ENCODE measurements around the gene ATP23. TPM values are rescaled to one million over a fixed set of nuclear protein-coding genes. Genes with fewer than 3 reads are reported as not detected.

The ATP23 gene, protein sequence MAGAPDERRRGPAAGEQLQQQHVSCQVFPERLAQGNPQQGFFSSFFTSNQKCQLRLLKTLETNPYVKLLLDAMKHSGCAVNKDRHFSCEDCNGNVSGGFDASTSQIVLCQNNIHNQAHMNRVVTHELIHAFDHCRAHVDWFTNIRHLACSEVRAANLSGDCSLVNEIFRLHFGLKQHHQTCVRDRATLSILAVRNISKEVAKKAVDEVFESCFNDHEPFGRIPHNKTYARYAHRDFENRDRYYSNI
- total RNA-seq = 27.7 TPM

DNA sequence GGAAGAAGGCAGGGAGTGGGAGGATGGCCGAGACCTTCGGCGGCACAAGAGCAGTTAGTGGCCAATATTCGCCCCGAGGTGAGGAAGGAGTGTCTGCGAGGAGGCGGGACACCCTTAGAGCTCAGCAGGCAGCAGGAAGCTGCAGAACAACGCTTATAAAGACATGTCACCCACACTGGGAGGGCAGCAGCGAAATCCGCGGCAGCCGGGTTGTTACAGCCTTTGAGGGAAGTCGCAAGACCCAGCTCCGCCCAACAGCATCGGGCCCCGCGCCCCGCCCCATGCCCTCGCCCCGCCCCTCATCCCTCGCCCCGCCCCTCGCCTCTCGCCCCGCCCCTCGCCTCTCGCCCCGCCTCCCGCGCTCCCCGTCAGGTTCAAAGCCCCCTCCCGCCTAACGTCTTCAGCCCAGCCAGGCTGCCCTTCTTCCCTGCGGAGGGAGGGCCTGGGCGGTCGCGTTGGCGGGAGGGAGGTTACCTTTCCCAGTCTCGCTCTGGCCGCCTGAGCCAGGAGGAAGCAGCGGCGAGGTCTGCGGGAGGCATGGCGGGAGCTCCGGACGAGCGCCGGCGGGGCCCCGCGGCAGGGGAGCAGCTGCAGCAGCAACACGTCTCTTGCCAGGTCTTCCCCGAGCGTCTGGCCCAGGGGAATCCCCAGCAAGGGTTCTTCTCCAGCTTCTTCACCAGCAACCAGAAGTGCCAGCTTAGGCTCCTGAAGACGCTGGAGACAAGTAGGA is at the start of gene ATP23:
TSS of gene ATP23 (plus strand) at position 403 of the 730 bp plus-strand sequence. CDS start at position 538, 135 bp downstream.
- DNase-seq (ENCODE audit: low read depth in 2 of 3, low spot score in 2 of 3) = peak; percentile 83 to 96 (median 91)

DNA sequence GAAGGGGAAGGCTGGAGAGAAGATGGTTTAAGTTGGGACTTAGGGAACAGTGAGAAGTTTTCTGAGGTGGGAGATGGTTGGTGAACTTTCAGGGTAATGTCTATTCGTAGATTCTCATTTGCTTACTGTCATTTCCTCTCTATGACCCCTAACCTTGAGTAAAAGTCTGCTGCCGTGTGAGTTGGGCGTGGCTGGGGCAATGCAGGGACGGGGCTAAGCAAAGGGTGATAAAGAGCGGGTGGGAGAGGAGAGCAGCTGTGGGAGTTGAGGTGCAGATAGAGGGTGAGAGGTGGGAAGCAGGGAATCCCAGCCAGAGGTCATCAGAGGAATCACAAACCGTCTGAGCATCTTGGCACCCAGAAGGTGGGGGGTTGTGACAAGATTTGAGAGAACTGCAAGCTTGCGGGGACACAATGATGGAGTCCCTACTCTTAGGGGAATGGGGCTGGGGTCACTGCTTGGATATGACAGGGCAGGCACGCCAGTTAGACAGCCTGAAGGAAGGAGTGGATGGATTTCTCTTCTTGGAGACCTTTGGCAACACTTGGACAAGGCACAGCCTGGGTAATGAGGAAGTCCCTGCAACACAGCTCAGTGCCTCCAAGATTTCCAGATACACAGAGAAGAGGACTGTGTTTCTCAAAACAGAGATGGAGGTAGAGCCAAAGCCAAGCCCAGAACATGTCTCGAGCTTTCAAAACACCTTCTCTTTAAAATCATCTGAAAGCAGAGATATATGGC is 49.0 kb upstream of the ATP23 start:
- no peak for DNase-seq (ENCODE audit: low read depth in 2 of 3, low spot score in 2 of 3)

DNA sequence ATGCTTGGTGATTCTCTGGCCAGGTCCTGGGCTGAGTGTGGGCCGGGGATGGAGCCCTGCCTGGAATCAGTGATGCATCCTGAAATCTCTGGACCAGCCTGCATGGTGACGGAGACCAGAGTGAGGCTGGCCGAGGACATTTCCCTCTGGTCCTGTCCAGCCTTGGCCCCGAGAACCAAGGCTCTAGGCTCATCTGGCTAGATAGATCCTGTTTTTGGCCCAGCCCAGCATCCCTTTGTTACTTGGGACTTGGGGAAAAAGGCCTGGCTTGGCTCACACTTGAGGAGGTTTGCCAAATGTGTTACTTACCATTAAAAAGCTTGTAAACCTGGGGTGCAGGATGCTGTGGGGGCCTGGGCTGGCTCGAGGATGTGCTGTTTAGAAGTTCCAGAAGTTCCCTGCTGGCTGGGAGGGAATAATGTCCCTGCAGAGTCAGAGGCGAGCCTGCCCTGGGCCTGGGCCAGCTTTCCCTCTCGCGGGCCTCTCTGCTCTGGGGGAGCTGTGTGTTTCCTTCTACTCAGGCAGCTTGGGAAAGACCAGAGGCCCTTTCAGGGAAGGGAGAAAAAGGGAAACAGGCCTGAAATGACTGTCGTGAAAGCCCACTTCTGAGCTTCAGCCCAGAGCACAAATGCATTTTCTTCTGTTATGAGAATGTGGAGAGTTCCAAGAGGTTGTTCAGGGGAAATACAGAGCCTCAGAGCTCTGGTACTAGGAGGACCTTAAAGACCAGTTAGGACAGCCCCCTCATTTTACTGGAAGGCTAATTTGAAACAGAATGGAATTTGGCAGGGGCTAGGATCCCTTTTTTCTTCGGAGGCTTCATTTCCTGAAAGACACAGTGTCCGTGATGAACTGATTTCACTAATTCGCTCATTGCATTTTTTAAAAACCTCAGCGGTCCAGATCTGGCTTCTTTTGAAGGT is 47.7 kb upstream of the ATP23 start:
- no peak for DNase-seq (ENCODE audit: low read depth in 2 of 3, low spot score in 2 of 3)

DNA sequence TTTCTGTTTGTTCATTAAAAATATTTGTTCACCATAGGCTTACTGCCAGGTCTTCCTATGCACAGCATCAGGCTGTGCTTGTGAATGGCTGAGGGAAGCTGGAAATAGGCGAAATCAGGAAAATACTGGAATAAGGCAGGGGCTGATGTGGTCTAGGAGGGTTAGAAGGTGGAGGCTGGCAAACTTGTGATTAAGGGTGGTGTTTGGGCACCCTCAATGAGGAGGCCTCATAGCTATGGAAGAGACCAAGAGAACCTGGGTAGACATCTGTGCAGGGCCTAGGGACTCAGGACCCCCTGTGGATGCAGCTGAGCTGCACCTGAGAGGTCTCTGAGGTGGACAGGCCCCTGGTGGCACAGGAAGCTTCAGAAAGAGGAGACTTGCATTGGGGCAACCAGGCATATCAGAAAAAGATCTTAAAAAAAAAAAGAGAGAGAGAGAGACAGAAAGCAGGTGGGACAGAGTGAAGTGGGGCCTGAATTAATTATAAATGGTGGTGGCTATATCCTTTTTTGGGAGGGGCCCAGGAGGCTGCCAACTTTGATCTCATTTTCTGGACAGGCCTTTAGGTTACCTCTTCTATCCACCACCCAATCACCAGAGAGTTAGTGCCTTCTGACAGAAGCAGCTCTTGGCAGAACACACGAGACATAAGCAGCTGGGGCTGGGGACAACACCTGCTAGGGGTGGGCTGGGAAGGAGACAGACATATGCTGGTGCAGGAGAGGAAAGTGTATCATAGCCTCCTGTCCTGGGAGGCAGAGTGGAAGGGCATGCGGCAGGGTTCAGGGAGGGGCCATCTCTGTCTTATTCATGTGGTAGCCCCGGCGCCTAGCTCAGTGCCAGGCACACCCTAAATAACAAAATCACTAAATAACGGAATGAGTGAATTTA is 46.7 kb upstream of the ATP23 start:
- no peak for DNase-seq (ENCODE audit: low read depth in 2 of 3, low spot score in 2 of 3)

DNA sequence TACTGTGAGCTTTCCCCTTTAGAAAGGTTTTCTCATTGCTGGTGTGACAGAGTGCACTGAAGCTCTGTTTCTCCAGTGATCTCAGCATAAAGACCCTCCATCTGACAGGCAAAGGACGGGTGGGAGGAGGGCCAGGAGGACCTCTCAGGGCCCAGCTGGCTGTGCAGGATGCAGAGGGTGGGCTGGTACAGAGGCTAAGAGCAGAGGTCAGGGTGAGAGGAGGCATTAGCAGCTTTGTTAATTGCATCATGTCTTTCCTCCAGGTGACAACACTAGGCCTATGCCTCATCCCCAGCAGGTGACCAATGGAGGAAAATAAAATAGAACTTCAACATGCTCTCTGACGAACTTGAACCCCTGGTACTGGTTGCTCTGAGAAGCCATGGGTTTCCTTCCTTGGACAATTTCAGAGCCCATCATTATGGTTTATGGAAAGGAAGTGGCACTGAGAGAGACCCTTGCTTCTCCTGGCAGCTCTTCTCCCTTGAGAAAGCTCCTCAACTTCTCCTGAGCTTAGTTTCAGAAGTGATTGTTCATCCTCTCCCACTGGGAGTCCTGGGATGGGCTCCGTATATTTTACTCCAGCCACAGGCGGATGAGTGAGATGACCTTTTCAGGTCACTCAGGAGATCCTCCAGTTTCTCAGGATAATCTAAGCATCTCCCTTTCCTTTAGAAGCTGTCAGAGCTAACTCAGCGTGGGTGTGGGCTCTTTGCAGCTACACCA is 45.8 kb upstream of the ATP23 start:
- DNase-seq (ENCODE audit: low read depth in 2 of 3, low spot score in 2 of 3) = no peak

DNA sequence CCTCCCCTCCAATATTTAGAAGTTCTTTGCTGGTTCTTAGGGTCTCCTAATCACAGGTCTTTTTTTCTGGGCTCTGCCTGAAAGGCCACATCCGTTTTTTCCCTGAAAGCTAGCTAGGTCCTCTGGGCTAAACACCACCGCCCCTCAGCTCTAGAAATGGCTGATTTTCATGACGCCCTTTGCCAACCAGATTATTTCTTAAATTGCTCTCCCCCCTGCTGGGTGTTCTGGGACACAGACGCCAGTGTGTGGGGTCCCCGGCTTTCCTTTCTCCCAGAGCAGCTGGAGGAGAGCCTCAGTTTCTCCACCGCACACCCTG is 45.3 kb upstream of the ATP23 start:
- DNase-seq (ENCODE audit: low read depth in 2 of 3, low spot score in 2 of 3) = peak in 1 of 3 donors; percentile 32

DNA sequence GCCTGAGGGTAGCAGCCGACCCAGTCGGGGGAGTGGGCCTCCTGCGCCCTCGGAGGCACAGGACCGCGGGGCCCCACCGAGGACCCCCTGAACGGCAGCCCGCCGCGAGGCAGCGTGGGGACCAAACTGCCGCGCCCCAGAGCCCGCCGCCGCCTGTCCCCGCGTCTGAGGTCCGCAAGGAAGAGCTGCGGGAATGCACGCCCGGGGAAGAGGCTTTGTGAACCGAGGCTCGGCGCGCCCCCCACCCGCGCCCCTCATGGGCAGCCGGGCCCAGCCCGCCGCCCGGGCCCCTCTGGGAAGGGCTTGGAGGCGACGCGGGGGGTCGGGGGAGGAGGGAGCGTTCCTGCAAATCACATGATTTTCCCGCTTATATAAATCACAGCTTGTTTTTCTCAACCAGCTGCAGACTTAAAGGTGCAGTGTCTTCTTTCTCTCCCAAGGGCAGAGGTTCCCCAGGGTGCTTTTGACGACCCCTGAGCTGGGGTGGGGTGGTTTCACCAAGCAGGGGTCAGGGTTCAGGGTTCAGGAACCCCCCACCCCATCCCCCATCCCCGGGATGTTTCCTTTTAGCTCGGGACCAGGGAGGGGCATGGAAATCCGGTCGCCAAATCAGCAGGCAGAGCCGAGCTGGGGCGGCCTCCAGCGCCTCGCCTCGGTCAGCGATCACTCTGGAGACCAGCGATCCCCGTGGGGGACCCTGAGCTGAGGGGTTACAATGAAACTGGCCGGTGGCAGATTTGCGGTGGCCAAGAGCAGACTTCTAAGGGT is 44.7 kb upstream of the ATP23 start:
- DNase-seq (ENCODE audit: low read depth in 2 of 3, low spot score in 2 of 3) = no peak

DNA sequence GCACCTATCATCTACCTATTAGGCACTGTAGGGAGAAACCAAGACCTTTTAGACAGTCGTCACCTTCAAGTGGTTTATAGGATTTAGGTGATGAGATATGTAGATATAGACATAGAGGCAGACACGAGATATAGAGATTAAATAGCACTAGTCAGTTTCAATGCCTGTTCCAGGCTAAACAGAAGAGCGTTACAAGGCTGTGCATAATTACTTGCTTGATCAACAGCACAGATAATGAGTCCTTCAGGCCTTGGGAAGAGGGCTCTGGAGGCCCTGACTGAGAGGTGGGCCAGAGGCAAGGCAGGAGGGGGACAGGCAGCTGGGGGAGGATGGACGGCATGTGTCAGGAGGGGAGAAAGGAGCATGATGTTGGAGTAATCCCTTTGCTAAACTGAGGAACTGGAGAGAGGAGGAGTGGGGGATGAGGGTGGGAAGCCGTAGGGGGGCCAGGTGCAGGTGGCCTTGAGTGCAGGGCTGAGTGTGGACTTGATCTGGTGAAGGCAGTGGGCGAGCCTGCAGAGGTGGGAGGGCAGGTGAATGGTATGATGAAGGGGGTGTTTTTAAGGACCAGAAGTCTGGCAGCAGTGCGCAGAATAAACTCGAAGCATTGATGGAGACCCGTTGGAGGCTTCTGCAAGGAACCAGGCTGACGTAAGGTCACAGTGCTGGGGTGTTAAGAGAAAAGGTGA is 43.9 kb upstream of the ATP23 start:
- no peak for DNase-seq (ENCODE audit: low read depth in 2 of 3, low spot score in 2 of 3)

DNA sequence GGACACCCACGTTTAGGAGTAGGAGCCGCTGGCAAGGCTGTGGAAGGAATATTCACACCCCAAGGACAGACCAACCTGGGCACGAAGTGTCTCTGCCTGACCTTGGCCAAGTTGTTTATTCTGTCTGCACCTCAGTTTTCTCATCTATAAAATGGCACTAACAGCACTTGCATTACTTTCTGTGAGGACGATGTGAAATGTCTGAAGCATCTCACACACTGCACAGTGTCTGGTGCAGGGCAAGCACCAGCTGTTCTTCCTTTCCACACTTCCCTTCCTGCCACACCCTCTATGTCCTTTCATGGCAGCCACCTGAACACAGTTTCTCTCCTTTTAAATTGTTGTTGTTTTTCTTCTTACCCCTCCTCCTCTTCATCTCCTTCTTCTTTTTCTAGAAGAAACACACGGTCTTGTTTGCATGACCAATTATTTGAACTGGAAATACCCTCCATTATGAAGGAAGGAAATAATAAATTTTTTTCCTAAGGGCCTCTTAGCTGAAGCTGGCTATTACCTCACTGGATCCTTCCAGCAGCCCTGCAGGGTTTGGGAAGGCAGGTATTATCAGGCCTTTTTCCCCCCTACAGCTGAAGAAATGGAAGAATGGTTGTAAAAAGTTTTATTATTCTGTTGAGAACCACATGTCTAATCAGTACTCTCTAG is 42.9 kb upstream of the ATP23 start:
- no peak for DNase-seq (ENCODE audit: low read depth in 2 of 3, low spot score in 2 of 3)

DNA sequence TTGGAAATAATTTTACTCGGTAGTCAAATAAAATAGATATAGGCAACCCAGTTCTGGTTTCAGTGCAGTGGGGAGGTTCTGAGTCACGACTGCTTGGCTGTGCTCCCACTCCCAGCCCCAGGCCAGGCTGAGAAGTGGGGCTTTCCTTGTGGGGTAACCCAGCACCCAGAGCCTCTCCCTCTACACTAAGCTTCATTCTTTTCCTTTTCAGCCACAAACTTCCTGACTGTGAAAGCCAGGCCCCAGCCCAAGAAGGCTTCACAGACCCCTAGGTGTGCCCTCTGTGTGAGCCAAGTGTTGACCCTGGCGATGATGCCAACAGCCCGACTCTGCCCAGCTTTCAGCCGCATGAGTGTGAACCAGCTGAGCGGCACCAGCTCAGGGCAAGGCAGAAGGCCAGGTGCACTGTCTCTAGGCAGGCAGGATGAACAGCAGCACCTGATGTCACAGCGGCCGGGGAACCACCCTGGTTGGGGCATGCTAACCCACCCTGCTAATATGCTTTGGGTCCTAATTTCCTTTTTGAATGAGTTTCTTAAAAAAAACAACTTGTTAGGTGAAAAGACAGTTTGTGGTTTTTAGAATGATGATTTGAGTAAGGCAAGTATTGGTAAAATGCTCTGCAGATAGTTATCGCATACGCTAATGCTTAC is 42.2 kb upstream of the ATP23 start:
- peak; percentile 66 to 81 (median 70) for DNase-seq (ENCODE audit: low read depth in 2 of 3, low spot score in 2 of 3)

DNA sequence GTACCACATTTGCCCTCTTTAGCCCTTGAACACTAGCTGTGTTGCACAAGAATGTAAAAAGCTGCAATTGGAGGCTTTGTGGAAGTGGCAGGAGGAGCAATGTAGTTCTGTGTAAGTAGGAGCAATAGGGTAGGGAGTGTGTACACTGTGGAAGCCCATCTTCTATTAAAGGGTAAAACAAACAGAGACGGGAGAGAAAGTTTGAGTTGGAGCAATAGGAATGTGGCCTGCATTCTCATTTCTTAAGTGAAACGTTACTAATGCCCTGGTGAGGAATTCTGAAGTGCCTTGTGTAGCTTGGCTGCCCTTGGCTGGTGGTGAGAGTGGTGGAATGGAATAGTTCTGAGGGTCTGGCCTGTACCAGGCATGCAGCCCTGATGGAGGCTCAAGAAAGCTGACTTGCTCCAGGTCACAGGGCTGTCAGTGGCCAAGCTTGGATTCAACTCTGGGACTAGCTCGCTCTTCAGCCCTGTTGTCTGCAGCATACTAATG is 38.8 kb upstream of the ATP23 start:
- DNase-seq (ENCODE audit: low read depth in 2 of 3, low spot score in 2 of 3) = no peak

DNA sequence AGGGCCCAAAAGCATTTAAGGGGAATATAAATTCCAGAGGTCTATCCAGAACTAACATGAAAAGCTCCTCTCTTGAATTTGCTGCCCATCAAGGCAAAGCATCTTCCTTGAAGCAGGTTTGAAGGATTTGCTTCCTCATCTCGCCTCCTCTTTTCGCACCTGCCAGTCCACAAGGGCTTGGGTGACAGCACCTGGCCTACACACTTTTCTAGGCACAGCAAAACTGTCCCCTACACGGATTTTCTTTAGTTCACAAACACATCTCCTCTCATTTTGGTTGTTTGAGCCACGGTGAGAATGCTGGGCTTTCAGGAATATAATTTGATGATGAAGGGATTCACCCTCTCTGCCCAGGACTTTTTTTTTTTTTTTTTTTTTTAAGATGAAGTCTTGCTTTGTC is 36.9 kb upstream of the ATP23 start:
- DNase-seq (ENCODE audit: low read depth in 2 of 3, low spot score in 2 of 3) = no peak

DNA sequence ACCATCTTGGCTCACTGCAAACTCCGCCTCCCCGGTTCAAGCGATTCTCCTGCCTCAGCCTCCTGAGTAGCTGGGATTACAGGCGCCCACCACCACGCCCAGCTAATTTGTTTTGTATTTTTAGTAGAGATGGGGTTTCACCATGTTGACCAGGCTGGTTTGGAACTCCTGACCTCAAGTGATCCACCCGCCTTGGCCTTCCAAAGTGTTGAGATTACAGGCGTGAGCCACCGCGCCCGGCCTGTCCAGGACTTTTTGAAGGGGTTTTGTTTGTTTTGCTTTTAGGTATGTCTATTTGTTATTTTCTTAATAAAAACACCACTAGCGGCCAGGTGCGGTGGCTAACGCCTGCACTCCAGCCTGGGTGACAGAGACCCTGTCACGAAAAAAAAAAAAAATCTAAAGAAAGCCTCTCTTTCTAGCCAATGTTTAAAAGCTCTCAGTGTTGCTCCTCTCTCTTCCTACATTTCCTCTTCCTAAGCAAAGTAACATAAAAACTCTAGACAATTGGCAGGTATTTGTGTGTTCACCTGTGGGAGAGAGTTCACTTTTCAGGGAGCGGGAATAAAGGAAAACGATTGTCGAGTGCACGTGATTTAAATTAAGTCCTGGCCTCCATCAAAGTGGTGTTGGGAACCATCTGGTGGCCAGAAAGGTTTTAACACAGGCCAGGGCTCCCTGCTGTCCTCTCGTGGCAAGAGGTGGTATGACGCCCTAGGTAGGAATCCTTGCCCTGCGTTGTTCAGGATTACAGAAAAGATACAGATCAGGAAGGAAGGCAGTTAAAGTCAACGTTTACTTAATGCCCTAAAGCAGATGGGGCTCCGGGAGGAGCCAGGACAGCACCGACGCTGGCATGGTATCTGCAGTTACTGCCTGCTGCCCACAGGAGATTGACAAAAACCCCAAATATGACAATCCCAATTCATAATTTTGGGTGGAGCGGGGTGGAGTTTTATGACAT is 36.2 kb upstream of the ATP23 start:
- DNase-seq (ENCODE audit: low read depth in 2 of 3, low spot score in 2 of 3) = peak; percentile 68 to 89 (median 78)

DNA sequence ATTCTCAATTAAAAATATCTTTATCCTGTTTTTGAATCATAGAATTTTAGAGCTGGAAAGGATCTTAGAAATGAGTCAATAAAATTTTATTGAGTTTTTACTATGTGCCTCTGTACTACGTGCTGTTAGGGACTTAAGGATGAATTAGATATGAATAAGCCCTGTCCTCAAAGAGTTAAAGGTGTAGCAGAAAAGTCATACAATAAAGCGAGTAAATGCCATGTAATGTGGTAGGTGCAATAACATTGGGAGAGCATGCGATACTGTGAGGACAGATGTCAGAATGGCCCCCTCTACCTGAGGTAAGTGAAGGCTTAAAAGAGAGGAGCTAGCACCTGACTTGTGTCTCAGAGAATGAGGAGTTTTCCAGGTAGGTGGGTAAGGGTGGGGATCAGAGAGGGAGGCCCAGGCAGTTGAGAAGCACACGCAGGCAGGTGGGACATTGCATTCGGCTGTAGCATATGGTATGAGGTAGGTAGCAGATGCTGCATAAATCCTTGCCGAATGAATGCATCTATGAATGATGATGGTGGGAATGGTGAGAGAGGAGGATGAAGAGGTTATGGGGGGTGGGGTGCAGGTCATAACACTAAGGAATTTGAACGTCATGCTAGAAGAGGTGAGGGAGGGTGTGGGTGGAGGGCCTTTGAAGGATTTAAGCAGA is 35.4 kb upstream of the ATP23 start:
- no peak for DNase-seq (ENCODE audit: low read depth in 2 of 3, low spot score in 2 of 3)

DNA sequence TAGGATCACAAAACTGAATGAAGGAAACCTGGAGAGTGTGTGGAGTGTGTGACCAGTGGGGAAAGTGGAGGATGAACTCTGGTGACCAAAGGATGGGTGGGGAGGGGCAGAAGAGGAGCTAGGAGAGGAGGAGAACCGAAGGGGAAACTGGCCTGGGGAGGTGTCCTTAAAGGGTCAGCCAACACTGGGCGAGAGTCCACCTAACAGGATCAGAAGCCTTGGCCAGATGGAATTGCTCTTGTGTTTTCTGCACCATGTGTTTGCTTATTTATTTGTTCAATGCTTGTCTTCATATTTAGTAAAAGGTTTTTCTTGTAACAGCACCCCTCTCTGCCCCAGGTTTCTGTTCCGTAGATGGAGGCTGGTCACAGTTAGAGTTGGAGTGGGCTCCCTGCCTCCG is 34.5 kb upstream of the ATP23 start:
- DNase-seq (ENCODE audit: low read depth in 2 of 3, low spot score in 2 of 3) = no peak

All from hematopoietic multipotent progenitor cell (in vitro differentiated cells).